Epithelial cell of esophagus (primary cell): Measurements from ENCODE around the gene TOMT.
A peak's percentile ranks its signal among the peaks of the same experiment; 100 is the strongest.

Experiments
- DNase-seq: peaks from one replicate; pipeline ENCODE4 v3.0.0; 2010; ENCODE audit warnings: low read depth
- H3K4me3 ChIP-seq: 2 replicates; pipeline ENCODE4 v1.5.1; 2011; ENCODE audit warnings: mild to moderate bottlenecking, low read length, control low read depth
- TF ChIP-seq, protein P1 (sequence below): IDR thresholded peaks from 2 replicates; pipeline ENCODE4 v1.5.1; 2011; ENCODE audit warnings: low read depth, mild to moderate bottlenecking, low read length, control low read depth, inconsistent platforms; ENCODE audit not compliant: insufficient read depth; ENCODE audit errors: missing control alignments

The TOMT gene

DNA sequence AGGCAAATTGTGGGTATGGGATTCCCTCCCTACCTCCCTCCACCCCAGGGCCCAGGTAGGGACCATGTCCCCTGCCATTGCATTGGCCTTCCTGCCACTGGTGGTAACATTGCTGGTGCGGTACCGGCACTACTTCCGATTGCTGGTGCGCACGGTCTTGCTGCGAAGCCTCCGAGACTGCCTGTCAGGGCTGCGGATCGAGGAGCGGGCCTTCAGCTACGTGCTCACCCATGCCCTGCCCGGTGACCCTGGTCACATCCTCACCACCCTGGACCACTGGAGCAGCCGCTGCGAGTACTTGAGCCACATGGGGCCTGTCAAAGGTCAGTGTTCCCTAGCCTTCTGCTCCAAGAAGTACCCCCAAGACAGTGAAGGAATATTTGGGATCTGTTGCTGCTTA, at the start of gene TOMT:
TOMT (plus strand) TSS at position 37 of the 400 bp plus-strand sequence; CDS start at position 65, 28 bp downstream.
- no peak within 1 kb of the TSS for H3K4me3 ChIP-seq
- TF ChIP-seq, protein P1, sequence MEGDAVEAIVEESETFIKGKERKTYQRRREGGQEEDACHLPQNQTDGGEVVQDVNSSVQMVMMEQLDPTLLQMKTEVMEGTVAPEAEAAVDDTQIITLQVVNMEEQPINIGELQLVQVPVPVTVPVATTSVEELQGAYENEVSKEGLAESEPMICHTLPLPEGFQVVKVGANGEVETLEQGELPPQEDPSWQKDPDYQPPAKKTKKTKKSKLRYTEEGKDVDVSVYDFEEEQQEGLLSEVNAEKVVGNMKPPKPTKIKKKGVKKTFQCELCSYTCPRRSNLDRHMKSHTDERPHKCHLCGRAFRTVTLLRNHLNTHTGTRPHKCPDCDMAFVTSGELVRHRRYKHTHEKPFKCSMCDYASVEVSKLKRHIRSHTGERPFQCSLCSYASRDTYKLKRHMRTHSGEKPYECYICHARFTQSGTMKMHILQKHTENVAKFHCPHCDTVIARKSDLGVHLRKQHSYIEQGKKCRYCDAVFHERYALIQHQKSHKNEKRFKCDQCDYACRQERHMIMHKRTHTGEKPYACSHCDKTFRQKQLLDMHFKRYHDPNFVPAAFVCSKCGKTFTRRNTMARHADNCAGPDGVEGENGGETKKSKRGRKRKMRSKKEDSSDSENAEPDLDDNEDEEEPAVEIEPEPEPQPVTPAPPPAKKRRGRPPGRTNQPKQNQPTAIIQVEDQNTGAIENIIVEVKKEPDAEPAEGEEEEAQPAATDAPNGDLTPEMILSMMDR = no peak
- DNase-seq = no peak

DNA sequence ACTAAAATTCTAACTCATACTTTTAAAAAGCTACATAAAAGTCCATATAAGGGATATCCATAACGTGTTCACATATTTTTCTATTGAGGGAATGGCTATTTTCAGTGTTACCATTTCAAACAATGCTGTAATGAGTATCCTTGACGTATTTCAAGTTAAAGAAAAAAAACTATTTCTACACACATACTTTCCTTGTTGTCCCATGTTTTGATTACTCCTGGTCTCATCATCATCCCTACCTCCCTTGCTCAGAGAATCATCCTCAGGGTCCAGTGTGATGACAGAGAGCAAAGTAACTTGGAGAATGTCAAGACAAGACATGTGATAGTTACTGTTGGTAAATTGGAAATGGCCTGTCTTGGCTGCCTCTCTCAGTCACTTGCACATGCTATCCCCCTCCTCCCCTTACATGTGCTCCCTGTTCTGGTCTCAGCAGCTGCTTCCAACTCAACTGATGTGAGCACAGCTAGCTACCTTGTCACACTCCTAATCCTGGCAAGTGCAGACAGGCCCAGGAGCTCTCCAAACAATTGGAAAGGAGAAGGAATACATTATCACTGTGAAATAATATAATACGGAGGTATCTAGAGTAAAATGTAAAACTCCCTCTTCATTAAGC, 47.2 kb upstream of the TOMT start:
- no peak overlapping the region for H3K4me3 ChIP-seq
- TF ChIP-seq, protein P1 = no peak
- DNase-seq = peak; percentile 67

- no peak for DNase-seq
- H3K4me3 ChIP-seq = no peak overlapping the region
- TF ChIP-seq, protein P1 = no peak
These were observed 43.9 kb upstream of the TOMT start for GRCh38 chr11:72061739-72062396.

- TF ChIP-seq, protein P1 = no peak
- no peak for DNase-seq
- no peak overlapping the region for H3K4me3 ChIP-seq
These were observed 38.9 kb upstream of the TOMT start for GRCh38 chr11:72066855-72067254.

DNA sequence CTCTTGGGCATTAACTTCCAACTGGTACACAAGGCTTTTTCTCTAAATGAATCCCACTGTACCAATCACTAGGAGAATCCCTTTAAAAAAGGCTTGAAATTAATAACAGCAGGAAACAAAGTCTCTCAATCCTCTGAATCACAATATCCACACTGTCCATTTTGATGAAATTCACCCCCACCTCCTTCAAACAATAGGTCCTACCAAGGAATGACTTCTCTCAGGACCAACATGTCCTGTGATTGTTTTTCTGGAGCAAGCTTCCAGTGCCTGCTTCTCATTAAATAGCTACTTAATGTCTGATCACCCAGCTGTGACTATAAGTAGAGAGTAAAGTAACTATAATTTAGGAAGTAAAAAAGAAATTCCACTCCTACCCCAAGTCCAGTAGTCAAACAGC, 38.5 kb upstream of the TOMT start:
- no peak overlapping the region for H3K4me3 ChIP-seq
- DNase-seq = no peak
- TF ChIP-seq, protein P1 = no peak

- no peak overlapping the region for H3K4me3 ChIP-seq
- DNase-seq = no peak
- TF ChIP-seq, protein P1 = no peak
These were observed 38.0 kb upstream of the TOMT start for GRCh38 chr11:72067676-72068075.

GRCh38 chr11:72069200-72069599, 36.5 kb upstream of the TOMT start:
- DNase-seq = no peak
- no peak overlapping the region for H3K4me3 ChIP-seq
- TF ChIP-seq, protein P1 = no peak
